Fibroblast of lung (primary cell): ENCODE results near the gene NEGR1. TPM values are rescaled to one million over a fixed set of nuclear protein-coding genes. Genes with fewer than 3 reads are reported as not detected.

Source experiments
- DNase-seq, 2 donors: peaks; one replicate each; pipeline versions ENCODE4 v3.0.0 to v3.0.0-alpha.2; 2010; ENCODE audit warnings: low read depth in 2 of 2
- H2AFZ ChIP-seq: 2 replicates; pipeline ENCODE4 v1.5.1; 2012; ENCODE audit warnings: low read length, control low read depth, inconsistent platforms
- H3K27ac ChIP-seq: 2 replicates; pipeline ENCODE4 v1.5.1; 2011; ENCODE audit warnings: low read length, control low read depth; ENCODE audit not compliant: insufficient read depth
- H3K27me3 ChIP-seq: 2 replicates; pipeline ENCODE4 v1.5.1; 2011; ENCODE audit warnings: mild to moderate bottlenecking, low read length; ENCODE audit not compliant: control insufficient read depth, insufficient read depth
- H3K36me3 ChIP-seq: 2 replicates; pipeline ENCODE4 v1.5.1; 2011; ENCODE audit warnings: low read length; ENCODE audit not compliant: control insufficient read depth, insufficient read depth
- H3K4me1 ChIP-seq: 2 replicates; pipeline ENCODE4 v1.5.1; 2011; ENCODE audit warnings: low read length; ENCODE audit not compliant: control insufficient read depth, insufficient read depth; ENCODE audit errors: extremely low read depth
- H3K4me2 ChIP-seq: 2 replicates; pipeline ENCODE4 v1.5.1; 2011; ENCODE audit warnings: low read length, control low read depth; ENCODE audit not compliant: insufficient read depth; ENCODE audit errors: extremely low read depth
- H3K4me3 ChIP-seq, 4 experiments: fragments of 200-600 bp in 1 of 4; sonication (generic) in 1 of 4; replicated peaks in 1 of 4; 2 replicates each; pipeline ENCODE4 v1.5.1; 2011 to 2016; ENCODE audit warnings: low read length in 4 of 4, low read depth in 3 of 4, mild to moderate bottlenecking in 3 of 4, control low read depth in 2 of 4, inconsistent platforms in 1 of 4, mixed read lengths in 1 of 4; ENCODE audit not compliant: insufficient read depth in 1 of 4; ENCODE audit errors: control extremely low read depth in 1 of 4
- H3K79me2 ChIP-seq: 2 replicates; pipeline ENCODE4 v1.5.1; 2012; ENCODE audit warnings: mild to moderate bottlenecking, low read length, inconsistent platforms; ENCODE audit not compliant: control insufficient read depth, insufficient read depth
- H3K9ac ChIP-seq: 2 replicates; pipeline ENCODE4 v1.5.1; 2011; ENCODE audit warnings: mild to moderate bottlenecking, low read length, control low read depth; ENCODE audit not compliant: insufficient read depth
- H3K9me3 ChIP-seq: 2 replicates; pipeline ENCODE4 v1.5.1; 2012; ENCODE audit warnings: low read depth, low read length; ENCODE audit not compliant: control insufficient read depth, insufficient read depth
- H4K20me1 ChIP-seq: 2 replicates; pipeline ENCODE4 v1.5.1; 2011; ENCODE audit warnings: low read length; ENCODE audit not compliant: control insufficient read depth, insufficient read depth; ENCODE audit errors: extremely low read depth
- EZH2 ChIP-seq: IDR thresholded peaks from 2 replicates; pipeline ENCODE4 v1.5.1; 2012; ENCODE audit warnings: low read length, control low read depth, mild to moderate bottlenecking; ENCODE audit errors: missing control alignments
- polyA plus RNA-seq, 2 donors: library from polyadenylated mRNA; depleted of rRNA in 1 of 2; stranded (reverse) in 1 of 2; unstranded in 1 of 2; fragments of >200 nt; gene quantifications; 2 replicates each; pipeline ENCODE4 v1.2.1, GENCODE V29; 2011 to 2012; ENCODE audit warnings: missing spikeins in 1 of 2
- total RNA-seq: library from RNA; depleted of rRNA; stranded (reverse); fragments of >200 nt; gene quantifications from 2 replicates; pipeline ENCODE4 v1.2.1, GENCODE V29; 2014
- TF ChIP-seq, protein P1 (sequence below), 2 donors: IDR thresholded peaks in 1 of 2; conservative IDR thresholded peaks in 1 of 2; 1 replicate in 1 of 2; 2 replicates in 1 of 2; pipeline ENCODE4 v1.5.1; 2011 to 2012; ENCODE audit warnings: low read length in 2 of 2, control low read depth in 1 of 2, inconsistent platforms in 1 of 2, low read depth in 1 of 2, mild to moderate bottlenecking in 1 of 2

The NEGR1 gene
- total and polyA plus RNA-seq, 2 donors (not counting 1 experiment from before 2014, with no cell fraction given) = 3.1 to 9.4 TPM

DNA sequence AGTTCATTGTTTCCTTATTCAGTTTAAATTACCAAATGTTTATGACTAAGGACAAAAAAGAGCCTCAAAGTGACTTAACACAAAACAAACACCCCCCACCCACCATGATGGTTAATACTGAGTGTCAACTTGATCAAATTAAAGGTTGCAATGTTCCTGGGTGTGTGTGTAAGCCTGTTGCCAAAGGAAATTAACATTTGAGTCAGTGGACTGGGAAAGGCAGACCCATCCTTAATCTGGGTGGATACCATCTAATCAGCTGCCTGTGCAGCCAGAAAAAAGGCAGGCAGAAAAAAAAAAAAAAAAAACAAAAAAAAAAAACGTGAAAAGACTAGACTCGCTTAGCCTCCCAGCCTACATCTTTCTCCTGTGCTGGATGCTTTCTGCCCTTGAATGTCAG lies 543.4 kb downstream of the NEGR1 start:
- H3K9me3 ChIP-seq = no peaks in the 10 kb centered on the region
- no peak overlapping the region for H3K9ac ChIP-seq
- H3K36me3 ChIP-seq = no peaks in the 10 kb centered on the region
- H4K20me1 ChIP-seq = no peaks in the 10 kb centered on the region
- DNase-seq = no peak
- no peaks in the 10 kb centered on the region for H3K27me3 ChIP-seq
- TF ChIP-seq, protein P1, sequence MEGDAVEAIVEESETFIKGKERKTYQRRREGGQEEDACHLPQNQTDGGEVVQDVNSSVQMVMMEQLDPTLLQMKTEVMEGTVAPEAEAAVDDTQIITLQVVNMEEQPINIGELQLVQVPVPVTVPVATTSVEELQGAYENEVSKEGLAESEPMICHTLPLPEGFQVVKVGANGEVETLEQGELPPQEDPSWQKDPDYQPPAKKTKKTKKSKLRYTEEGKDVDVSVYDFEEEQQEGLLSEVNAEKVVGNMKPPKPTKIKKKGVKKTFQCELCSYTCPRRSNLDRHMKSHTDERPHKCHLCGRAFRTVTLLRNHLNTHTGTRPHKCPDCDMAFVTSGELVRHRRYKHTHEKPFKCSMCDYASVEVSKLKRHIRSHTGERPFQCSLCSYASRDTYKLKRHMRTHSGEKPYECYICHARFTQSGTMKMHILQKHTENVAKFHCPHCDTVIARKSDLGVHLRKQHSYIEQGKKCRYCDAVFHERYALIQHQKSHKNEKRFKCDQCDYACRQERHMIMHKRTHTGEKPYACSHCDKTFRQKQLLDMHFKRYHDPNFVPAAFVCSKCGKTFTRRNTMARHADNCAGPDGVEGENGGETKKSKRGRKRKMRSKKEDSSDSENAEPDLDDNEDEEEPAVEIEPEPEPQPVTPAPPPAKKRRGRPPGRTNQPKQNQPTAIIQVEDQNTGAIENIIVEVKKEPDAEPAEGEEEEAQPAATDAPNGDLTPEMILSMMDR (conservative IDR thresholded peaks at IDR 0.05 in 1 of 2, IDR thresholded peaks at IDR 0.05 in 1 of 2; ENCODE audit: low read depth in 1 of 2, low read length in 2 of 2) = no peak
- TF ChIP-seq EZH2 = no peak
- no peak overlapping the region for H3K4me2 ChIP-seq
- no peaks in the 10 kb centered on the region for H3K79me2 ChIP-seq
- H2AFZ ChIP-seq = no peak overlapping the region
- no peaks in the 10 kb centered on the region for H3K4me1 ChIP-seq
- H3K27ac ChIP-seq = no peak overlapping the region
- H3K4me3 ChIP-seq = no peak overlapping the region

GRCh38 chr1:71738256-71738655 lies 544.1 kb downstream of the NEGR1 start:
- H3K79me2 ChIP-seq = no peaks in the 10 kb centered on the region

DNA sequence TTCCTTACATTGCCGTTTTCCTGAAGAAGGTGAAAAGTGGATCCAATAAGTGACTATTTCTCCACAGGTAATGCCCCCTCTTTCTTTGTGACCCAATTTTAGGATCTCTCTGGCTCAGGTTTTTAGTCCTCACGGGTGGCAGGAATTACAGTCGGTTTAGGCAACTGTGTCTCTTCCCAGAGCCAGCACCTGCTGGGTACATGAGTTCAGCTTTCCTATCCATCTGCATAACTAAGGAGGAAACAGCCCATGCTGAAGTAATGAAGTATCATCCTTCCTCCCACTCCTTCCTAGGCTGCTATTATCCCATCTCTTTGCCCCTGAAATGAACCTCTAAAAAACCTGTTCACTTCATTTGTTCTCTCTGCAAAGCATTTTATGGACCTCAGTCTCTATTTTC lies 544.6 kb downstream of the NEGR1 start:
- Histone ChIP-seq H3K4me1 (no peaks in the 10 kb centered on the region), H4K20me1 (no peaks in the 10 kb centered on the region), H3K9me3 (no peaks in the 10 kb centered on the region), H3K4me3 (no peak overlapping the region), H3K27me3 (no peaks in the 10 kb centered on the region), H3K79me2 (no peaks in the 10 kb centered on the region), H3K4me2 (no peak overlapping the region), H3K36me3 (no peaks in the 10 kb centered on the region), H3K9ac (no peak overlapping the region), H2AFZ (no peak overlapping the region), H3K27ac (no peak overlapping the region)
- TF ChIP-seq, protein P1 (conservative IDR thresholded peaks at IDR 0.05 in 1 of 2, IDR thresholded peaks at IDR 0.05 in 1 of 2; ENCODE audit: low read depth in 1 of 2, low read length in 2 of 2) = no peak
- no peak for TF ChIP-seq EZH2
- no peak for DNase-seq

More at GRCh38 chr1:71738256-71738655, 544.1 kb downstream of the NEGR1 start:
- Histone ChIP-seq H3K4me2 (no peak overlapping the region), H3K27ac (no peak overlapping the region), H3K9me3 (no peaks in the 10 kb centered on the region), H3K4me3 (no peak overlapping the region), H3K27me3 (no peaks in the 10 kb centered on the region), H3K4me1 (no peaks in the 10 kb centered on the region), H2AFZ (no peak overlapping the region), H3K9ac (no peak overlapping the region), H3K36me3 (no peaks in the 10 kb centered on the region), H4K20me1 (no peaks in the 10 kb centered on the region)
- TF ChIP-seq EZH2 = no peak
- TF ChIP-seq, protein P1 (conservative IDR thresholded peaks at IDR 0.05 in 1 of 2, IDR thresholded peaks at IDR 0.05 in 1 of 2; ENCODE audit: low read depth in 1 of 2, low read length in 2 of 2) = no peak
- DNase-seq = no peak
